Loucy (cell line): ENCODE data around the gene ZNF83.

Experiments used
- H2AFZ ChIP-seq: fragments of 200-600 bp; sonication (generic); 2 replicates; pipeline ENCODE4 v1.6.0; 2016; ENCODE audit warnings: antibody characterized with exemption, mild to moderate bottlenecking, low read length, moderate library complexity
- H3F3A ChIP-seq: fragments of 200-600 bp; 2 replicates; pipeline ENCODE4 v1.6.0; 2016; ENCODE audit warnings: antibody characterized with exemption, low read depth, mild to moderate bottlenecking
- H3K27me3 ChIP-seq: fragments of 200-600 bp; sonication (generic); 2 replicates; pipeline ENCODE4 v1.6.1; 2014; ENCODE audit warnings: low read length, mild to moderate bottlenecking; ENCODE audit not compliant: insufficient read depth, poor library complexity, severe bottlenecking
- H3K36me3 ChIP-seq: fragments of 200-600 bp; sonication (generic); 2 replicates; pipeline ENCODE4 v1.6.1; 2016; ENCODE audit warnings: low read length; ENCODE audit not compliant: insufficient read depth
- H3K4me1 ChIP-seq: fragments of 200-600 bp; sonication (generic); 2 replicates; pipeline ENCODE4 v1.5.1; 2014; ENCODE audit warnings: low read length, mild to moderate bottlenecking; ENCODE audit not compliant: insufficient read depth, poor library complexity, severe bottlenecking
- H3K4me2 ChIP-seq: fragments of 200-600 bp; sonication (generic); 2 replicates; pipeline ENCODE4 v1.6.0; 2014; ENCODE audit warnings: antibody characterized with exemption, low read length, low read depth, mild to moderate bottlenecking; ENCODE audit not compliant: poor library complexity, severe bottlenecking
- H3K4me3 ChIP-seq: fragments of 200-600 bp; sonication (generic); 2 replicates; pipeline ENCODE4 v1.5.1; 2014; ENCODE audit warnings: low read length, mild to moderate bottlenecking, mixed read lengths; ENCODE audit not compliant: poor library complexity, severe bottlenecking
- H3K79me2 ChIP-seq: fragments of 200-600 bp; sonication (generic); 2 replicates; pipeline ENCODE4 v1.6.1; 2014; ENCODE audit warnings: low read length; ENCODE audit not compliant: insufficient read depth
- H3K9ac ChIP-seq: fragments of 200-600 bp; sonication (generic); 2 replicates; pipeline ENCODE4 v1.6.0; 2014; ENCODE audit warnings: mild to moderate bottlenecking, low read depth, low read length, moderate library complexity; ENCODE audit not compliant: poor library complexity, severe bottlenecking
- H3K9me2 ChIP-seq: fragments of 200-600 bp; sonication (generic); replicated peaks from 2 replicates; pipeline ENCODE4 v1.6.1; 2016; ENCODE audit warnings: low read depth, low read length, mixed read lengths
- H3K9me3 ChIP-seq: fragments of 200-600 bp; sonication (generic); 2 replicates; pipeline ENCODE4 v1.6.1; 2014; ENCODE audit warnings: mild to moderate bottlenecking, antibody characterized with exemption, low read length, low read depth; ENCODE audit not compliant: insufficient read depth
- H4K20me1 ChIP-seq: fragments of 200-600 bp; sonication (generic); 2 replicates; pipeline ENCODE4 v1.6.0; 2014; ENCODE audit warnings: antibody characterized with exemption, low read length, mild to moderate bottlenecking; ENCODE audit not compliant: insufficient read depth, poor library complexity, severe bottlenecking
- CTCF ChIP-seq: fragments of 200-600 bp; sonication (generic); conservative IDR thresholded peaks from 2 replicates; pipeline ENCODE4 v1.5.1; 2014; ENCODE audit warnings: mild to moderate bottlenecking, antibody characterized with exemption, low read length
- EZH2phosphoT487 ChIP-seq: fragments of 200-600 bp; IDR thresholded peaks from 2 replicates; pipeline ENCODE4 v1.6.1; 2018; ENCODE audit warnings: antibody characterized with exemption, mild to moderate bottlenecking, moderate library complexity, borderline replicate concordance

The ZNF83 gene

GRCh38 chr19:52622261-52622660 lies 15.9 kb downstream of the ZNF83 start:
- Histone ChIP-seq H3F3A (no peaks in the 10 kb centered on the region), H3K9me3 (no peaks in the 10 kb centered on the region), H3K9ac (no peak overlapping the region), H3K36me3 (peaks cover 72% of the 10 kb centered on the region; the same call in 1 of the 2 replicates), H3K9me2 (no peaks in the 10 kb centered on the region), H3K27me3 (no peaks in the 10 kb centered on the region), H3K4me1 (no peaks in the 10 kb centered on the region), H3K4me2 (no peak overlapping the region), H3K4me3 (no peak overlapping the region), H4K20me1 (no peaks in the 10 kb centered on the region), H2AFZ (no peak overlapping the region), H3K79me2 (no peaks in the 10 kb centered on the region; the same call in 1 of the 2 replicates)
- TF ChIP-seq EZH2phosphoT487 (no peak), CTCF (peak; percentile 35)

- H3K79me2 ChIP-seq, result no peaks in the 10 kb centered on the region; the same call in 1 of the 2 replicates
- no peaks in the 10 kb centered on the region for H3K9me2 ChIP-seq
- H3F3A ChIP-seq, result no peaks in the 10 kb centered on the region
- H3K4me3 ChIP-seq, result no peak overlapping the region
- H2AFZ ChIP-seq, result no peak overlapping the region
- no peak overlapping the region for H3K4me2 ChIP-seq
- TF ChIP-seq EZH2phosphoT487 (no peak), CTCF (no peak)
- H3K4me1 ChIP-seq, result no peaks in the 10 kb centered on the region
- peaks cover 77% of the 10 kb centered on the region; the same call in 1 of the 2 replicates for H3K36me3 ChIP-seq
- no peak overlapping the region for H3K9ac ChIP-seq
- H3K9me3 ChIP-seq, result no peaks in the 10 kb centered on the region
- no peaks in the 10 kb centered on the region for H3K27me3 ChIP-seq
- no peaks in the 10 kb centered on the region for H4K20me1 ChIP-seq
Measured at GRCh38 chr19:52621376-52621775, 16.8 kb downstream of the ZNF83 start.

- Histone ChIP-seq H3K4me2 (no peak overlapping the region), H3K9me3 (peaks cover 4% of the 10 kb centered on the region; the same call in 1 of the 2 replicates), H3K36me3 (peaks cover 55% of the 10 kb centered on the region), H3F3A (0 out of 2 replicates have a peak, but pooled peaks cover 2% of the 10 kb centered on the region), H3K79me2 (peaks cover 32% of the 10 kb centered on the region; the same call in 1 of the 2 replicates), H3K4me3 (no peak overlapping the region), H3K9ac (no peak overlapping the region), H3K4me1 (peaks cover 6% of the 10 kb centered on the region), H3K9me2 (no peaks in the 10 kb centered on the region), H2AFZ (no peak overlapping the region), H3K27me3 (no peaks in the 10 kb centered on the region), H4K20me1 (peaks cover 10% of the 10 kb centered on the region)
- TF ChIP-seq CTCF (no peak), EZH2phosphoT487 (no peak)
Measured at GRCh38 chr19:52613299-52613906, 24.8 kb downstream of the ZNF83 start.
